DND-41 (cell line): ENCODE results near the gene AFF3.

ENCODE experiments used
- CTCF ChIP-seq: IDR thresholded peaks from 2 replicates; pipeline ENCODE4 v1.5.1; 2012; ENCODE audit warnings: borderline replicate concordance, low read length, moderate library complexity, mild to moderate bottlenecking; ENCODE audit not compliant: poor library complexity, severe bottlenecking; ENCODE audit errors: extremely low read depth
- EZH2 ChIP-seq: IDR thresholded peaks from 3 replicates; pipeline ENCODE4 v1.6.1; 2012; ENCODE audit warnings: borderline replicate concordance, low read depth, mild to moderate bottlenecking, moderate library complexity, low read length, inconsistent platforms; ENCODE audit not compliant: severe bottlenecking

- TF ChIP-seq CTCF = no peak
- TF ChIP-seq EZH2 = no peak
Measured at GRCh38 chr2:99611786-99612185, 530.6 kb downstream of the AFF3 start.
